Stimulated activated CD8-positive, alpha-beta memory T cell treated with anti-CD3 and anti-CD28 coated beads, Interleukin-15, amount 100 ng/mL, for 48 hours (primary cell): Measurements from ENCODE around the gene RECK.
"Not testable (repeated sequence)": the region's sequence is repeated elsewhere in the genome, so short reads cannot be mapped to it uniquely, and the experiment has no call there.

Experiments used
- DNase-seq, 2 donors: peaks; one replicate each; pipeline ENCODE4 v3.0.0-alpha.2; 2020; ENCODE audit warnings: low read depth in 2 of 2

RECK gene

DNA sequence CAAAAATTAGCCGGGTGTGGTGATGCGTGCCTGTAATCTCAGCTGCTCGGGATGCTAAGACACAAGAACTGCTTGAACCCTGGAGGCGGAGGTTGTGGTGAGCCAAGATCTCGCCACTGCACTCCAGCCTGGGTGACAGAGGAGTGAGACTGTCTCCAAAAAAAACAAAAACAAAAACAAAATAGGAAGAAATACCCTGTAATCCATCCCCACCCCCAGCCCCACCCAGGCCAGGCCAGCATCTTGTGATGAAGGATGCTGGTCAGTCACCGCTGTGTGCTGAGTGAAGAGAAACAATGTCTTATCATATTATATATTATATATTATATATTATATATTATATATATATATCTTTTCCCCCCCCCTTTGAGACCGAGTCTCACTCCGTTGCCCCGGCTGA, 117.0 kb downstream of the RECK start:
- DNase-seq = no peak

DNA sequence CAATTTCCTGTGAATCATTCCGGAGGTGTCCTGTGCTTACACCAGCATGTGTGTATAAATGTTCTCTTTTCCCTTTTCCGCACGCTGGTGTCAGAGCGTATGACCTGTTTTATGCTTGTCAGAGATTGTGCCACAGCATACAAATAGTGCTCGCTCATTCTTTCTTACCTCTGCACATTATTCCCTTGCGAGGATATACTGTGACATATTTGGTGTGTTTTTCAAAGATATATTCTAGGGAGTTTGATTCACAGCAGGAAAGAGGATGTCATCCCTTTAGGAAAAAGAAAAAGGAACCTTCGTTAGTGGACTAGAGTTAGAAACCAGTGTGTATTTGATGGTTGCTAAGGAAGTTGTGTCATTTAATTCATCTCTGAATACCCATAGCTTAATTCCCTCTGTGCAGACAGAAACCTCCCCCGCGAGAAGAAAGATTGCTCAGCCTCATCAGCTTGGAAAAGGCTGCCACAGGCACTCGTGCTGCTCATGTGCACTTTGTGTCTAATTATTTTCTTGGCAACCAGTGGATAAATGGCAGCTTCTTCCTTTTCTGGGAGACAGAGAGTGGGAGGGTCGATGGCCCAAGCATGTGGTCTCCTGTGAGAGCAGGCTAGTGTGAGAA, 117.7 kb downstream of the RECK start:
- no peak for DNase-seq

DNA sequence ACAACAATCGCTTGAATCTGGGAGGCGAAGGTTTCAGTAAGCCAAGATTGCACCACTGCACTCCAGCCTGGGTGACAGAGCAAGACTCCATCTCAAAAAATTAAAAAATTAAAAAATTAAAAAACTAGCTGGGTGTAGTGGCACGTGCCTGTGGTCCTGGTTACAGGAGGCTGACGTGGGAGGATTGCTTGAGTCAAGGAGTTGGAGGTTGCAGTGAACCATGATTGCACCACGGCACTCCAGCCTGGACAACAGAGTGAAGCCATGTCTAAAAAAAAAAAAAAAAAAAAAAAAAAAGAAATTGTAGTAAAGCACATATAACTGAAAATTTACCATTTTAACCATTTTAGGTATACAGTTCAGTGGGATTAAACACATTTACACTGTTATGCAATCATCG, 119.4 kb downstream of the RECK start:
- no peak for DNase-seq

DNA sequence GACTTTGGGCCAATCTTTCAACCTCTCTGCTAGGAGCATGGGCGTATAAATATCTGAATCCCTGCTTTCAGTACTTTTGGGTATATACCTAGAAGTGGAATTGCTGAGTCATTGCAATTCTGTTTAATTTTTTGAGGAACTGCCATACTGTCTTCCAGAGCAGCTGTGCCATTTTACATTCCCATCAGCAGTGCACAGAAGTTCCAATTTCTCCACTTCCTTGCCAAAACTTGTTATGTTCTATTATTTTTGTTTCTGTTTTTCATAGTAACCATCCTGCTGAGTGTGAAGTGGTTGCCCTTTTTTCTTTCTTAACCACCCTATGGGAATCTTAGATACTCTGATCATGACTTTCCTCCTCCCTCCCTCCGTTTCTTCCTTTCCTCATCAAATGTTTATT, 121.4 kb downstream of the RECK start:
- DNase-seq = no peak

DNA sequence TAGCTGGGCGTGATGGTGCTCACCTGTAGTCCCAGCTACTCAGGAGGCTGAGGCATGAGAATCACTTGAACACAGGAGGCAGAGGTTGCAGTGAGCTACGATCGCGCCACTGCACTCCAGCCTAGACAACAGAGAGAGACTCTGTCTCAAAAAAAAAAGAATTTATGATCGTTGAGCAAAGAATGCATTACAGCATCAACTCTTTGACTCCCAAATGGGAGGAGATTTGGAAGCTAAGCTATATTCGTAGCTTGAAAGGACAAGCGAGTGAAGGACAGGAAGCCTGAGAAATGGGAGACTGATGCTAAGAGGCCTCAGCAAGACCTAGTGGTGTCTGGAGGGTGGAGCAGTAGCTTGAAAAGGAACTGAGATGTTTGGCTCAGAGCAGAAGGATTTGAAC, 122.2 kb downstream of the RECK start:
- no peak for DNase-seq

DNA sequence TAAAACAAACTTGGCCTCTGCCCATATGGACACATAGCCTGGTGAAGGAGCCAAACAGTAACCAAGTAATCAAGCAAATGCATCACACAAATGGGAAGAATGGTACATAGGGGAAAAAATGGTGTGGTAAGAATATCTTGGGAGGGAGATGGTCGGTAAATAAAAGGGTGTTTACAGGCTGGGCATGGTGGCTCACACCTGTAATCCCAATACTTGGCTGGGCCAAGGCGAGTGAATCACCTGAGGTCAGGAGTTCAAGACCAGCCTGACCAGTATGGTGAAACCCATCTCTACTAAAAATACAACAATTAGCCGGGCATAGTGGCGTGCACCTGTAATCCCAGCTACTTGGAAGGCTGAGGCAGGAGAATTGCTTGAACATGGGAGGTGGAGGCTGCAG, 122.8 kb downstream of the RECK start:
- not testable (repeated sequence) for DNase-seq

DNA sequence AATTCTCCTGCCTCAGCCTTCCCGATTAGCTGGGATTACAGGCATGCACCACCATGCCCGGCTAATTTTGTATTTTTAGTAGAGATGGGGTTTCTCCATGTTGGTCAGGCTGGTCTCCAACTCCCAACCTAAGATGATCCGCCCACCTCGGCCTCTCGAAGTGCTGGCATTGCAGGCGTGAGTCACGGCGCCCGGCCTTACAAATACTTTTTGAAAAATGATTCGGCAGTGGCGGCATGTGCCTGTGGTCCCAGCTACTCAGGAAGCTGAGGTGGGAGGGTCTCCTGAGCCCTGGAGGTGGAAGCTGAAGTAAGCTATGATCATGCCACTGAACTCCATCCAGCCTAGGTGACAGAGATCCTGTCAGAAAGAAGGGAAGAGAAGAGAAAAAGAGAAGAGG, 123.4 kb downstream of the RECK start:
- DNase-seq = not testable (repeated sequence)

DNA sequence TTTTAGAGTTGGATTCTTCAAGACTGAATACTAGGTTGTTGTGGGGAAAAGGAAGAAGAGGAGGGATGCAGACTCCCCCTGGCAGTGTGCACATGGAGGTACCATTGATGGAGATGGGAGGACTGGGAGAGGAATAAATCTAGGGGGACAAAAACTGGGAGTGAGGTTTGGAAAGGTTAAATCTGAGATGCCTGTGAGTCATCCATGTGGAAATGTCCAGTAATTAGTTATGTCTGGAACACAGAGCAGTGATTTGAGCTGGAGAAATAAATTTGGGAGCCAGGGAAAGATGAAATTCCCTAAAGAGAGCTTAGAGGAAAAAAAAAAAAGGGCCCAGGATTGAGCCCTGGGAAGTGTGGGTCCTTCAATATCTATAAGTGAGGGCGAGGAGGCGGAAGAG, 124.5 kb downstream of the RECK start:
- DNase-seq = no peak

DNA sequence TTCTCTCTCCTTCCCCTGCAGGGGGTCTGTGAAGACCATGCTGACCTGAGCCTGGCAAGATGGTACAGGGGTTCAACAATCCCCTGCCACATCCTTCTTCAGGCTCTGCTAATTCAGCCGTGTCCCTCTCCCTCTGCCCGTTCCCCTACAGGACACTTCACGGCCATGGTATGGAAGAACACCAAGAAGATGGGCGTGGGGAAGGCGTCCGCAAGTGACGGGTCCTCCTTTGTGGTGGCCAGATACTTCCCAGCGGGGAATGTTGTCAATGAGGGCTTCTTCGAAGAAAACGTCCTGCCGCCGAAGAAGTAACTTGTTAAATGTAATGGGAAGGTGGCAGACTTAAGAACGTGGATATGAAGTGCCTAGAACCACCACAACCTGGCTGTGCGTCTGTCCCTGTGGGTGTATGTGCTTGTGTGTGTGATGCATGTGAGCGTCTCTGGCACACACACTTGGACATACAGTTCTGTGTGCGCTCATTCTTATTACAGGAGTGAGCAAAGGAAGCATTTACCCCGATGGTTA, 125.6 kb downstream of the RECK start:
- DNase-seq = no peak

DNA sequence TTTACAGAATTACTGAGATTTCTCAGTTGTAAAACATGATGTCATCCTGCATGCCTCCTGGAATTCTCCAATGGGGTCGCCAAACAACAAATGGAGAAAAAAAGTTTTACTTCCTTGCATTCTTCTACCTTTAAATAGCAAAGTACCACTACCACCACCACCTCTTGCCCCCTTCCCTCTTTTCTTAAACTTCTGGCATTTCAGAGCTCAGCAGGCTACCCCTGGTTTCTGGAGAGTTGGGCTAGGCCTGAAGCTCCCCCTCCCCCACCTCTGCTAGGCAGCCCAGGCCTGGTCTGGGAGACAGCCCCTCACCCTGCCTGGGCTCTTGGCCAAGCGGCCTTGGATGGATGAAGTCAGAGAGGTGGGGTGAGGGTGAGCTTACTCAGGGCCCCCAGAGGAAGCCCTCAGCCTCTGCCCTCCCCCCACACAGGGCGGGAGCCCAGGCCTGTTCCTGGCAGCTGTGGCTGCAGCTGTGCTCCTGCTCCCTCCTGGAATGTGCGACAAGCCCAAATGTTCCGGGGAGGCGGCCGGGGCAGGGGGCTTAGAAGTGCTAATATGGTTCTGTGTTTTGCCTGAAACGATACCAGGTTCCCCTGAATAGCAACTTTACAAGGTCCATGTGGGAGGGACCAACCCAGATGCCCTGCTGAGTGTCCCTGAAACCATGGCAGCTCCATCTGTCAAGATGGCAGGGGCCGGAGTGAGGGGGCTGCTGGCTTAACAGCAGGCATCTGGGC, 126.5 kb downstream of the RECK start:
- DNase-seq = no peak

DNA sequence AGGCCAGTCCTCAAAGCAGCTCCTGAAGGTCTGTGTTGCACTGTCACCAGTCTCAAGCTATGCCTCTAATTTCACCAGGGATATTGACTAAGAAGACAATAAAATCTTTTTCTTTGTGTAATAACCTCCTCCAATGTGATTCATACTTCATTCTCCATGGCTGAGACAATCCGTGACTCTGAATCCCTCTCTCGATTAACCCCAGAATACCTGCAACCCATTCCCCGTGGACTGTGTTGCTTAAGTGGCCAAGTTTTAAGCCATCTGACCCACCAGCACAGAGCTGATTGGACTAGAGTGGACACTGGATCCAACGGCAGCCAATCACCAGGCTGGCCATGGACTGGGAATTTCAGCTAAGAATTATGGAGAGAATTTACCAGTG, 127.1 kb downstream of the RECK start:
- DNase-seq = no peak

DNA sequence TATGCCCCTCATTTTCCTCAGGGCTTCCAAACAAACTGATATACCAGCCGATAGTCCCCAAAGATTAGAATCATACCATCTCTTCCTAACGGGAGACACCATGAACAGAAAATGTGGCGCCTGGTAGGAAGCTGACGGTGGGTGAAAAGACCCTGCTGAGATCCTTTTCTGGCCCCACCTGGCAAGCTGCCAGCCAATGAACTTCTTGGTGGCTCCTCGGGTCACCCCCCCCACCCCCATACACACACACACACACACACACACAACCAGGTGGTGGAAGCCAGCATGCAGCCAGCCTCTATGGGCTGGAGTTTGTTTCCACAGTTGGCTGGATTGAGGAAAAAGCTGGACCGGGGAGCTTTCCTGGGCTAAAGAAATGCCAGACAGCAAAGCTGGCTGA, 127.7 kb downstream of the RECK start:
- DNase-seq = no peak

DNA sequence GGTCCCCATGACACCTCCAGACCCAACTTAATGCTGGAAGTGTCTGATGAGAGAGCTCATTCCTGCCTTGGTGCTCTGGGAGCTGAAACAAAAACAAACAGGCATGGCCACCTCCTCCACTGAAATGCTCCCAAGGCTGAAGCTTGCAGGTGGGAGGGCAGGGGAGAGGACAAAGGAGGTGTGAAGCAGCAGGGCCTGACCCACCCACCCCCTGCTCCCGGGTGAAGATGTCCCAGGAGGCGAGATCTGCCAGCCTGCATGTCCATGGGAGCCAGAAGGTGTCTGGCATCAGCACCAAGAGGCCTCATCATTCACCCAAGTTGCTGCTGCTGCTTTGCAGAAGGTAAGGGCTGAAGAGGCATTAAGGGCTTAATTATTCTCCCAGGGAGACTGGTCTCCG, 128.3 kb downstream of the RECK start:
- DNase-seq = no peak

DNA sequence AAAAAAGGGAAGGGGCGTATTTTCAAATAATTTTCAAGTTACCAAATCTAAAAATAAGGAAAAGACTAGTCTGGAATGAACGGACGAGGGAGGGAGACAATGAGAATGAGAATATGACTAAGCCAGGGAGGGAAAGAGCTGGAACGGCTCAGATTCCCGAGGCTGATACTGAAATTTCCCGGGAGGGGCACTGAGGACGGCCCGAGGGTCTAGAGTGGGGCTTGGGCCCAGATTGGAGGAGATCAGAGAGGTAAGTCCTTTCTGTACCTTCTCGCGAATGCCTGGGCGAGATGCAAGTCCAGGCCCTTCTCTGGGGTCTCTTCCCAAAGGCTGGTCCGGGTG, 129.1 kb downstream of the RECK start:
- no peak for DNase-seq

DNA sequence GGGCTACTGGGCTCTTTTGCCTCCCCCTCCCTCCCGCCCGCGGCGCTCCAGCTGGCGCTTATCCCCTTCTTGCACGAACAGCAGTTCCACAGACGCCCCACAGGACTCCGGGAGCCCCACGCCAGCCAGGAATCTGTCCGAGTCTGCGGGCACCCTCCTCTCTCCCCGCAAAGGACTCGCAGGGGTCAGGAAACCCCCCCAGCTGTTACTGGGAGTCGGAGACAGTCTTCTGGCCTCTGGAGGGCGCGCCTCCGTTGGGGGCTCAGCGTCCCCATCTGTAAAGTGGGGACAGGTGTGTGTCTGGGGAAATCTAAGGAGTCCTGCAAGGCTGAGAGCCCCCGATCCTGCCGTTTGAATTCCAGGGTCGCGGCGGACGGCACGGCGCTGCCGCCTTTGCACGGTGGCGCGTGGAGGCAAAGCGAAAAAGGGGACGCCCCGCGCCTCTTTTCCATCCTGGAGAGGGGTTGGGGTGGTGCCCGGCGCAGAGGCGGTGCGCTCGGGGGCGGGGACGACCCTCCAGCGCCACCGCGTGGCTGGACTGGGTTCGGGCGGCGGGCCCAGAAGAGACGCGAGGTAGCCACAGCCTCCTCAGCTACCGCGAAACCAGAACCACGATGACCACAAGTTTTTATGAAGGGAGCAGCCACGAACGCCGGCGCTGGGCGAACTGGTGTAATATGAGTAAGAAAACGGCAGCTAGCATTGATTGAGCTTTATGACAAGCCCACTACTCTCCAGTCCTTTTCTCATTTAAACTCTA, 129.6 kb downstream of the RECK start:
- DNase-seq = peak; percentile 73 to 82

DNA sequence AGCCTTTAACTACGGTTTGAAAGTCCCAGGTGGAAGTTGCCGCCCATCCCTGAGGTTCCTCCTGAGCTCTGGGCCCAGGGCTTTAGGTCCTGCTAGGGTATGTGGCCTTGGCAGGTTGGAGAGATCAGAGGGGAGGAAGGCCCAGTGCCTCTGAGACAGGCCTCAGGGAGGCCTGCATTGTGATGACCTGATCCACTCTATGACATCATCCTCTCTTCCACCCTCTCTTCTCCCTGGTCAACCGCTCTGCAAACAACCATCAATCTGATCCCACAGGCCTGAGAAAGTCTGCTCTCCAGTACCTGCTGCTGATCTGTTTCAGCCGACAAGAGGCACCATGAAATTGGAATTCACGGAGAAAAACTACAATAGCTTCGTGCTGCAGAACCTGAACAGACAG, 132.5 kb downstream of the RECK start, which contains the start of gene CCIN:
CCIN (plus strand) TSS at position 223 of the 400 bp plus-strand sequence; CDS start at position 338, 115 bp downstream.
- DNase-seq = no peak

DNA sequence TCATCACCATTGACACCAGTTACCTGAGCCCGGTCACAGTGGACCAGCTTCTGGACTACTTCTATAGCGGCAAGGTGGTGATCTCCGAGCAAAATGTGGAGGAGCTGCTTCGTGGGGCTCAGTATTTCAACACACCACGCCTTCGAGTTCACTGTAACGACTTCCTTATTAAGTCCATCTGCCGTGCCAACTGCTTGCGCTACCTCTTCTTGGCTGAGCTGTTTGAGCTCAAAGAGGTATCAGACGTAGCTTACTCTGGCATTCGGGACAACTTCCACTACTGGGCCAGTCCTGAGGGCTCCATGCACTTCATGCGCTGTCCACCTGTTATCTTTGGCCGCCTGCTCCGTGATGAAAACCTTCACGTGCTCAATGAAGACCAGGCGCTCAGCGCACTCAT, 133.0 kb downstream of the RECK start:
- DNase-seq = no peak

DNA sequence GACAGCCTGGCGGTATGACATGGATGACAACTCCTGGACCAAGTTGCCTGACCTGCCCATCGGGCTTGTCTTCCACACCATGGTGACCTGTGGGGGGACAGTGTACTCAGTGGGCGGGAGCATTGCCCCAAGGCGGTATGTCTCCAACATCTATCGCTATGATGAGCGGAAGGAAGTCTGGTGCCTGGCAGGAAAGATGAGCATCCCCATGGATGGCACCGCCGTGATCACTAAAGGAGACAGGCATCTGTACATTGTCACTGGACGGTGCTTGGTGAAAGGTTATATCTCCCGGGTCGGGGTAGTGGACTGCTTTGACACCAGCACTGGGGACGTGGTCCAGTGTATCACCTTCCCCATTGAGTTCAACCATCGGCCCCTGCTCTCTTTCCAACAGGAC, 133.8 kb downstream of the RECK start:
- DNase-seq = no peak

DNA sequence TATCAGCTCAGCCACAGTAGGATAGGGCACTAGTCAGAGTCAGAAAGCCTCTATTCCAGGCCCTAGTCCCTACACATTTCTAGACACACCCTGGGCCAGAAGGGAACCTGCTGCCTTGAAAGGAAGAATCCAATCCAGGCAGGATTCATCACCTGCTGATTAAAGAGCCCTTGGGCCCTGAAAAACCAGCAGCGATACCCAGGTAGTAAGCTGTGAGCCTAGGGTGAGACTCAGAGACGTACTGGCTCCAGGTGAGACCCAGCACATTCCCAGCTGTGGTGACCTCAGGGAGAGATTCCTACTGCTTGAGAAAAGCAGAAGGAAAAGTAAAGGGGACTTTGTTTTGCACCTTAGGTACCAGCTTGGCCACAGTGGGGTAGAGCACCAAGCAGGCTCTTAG, 137.1 kb downstream of the RECK start:
- no peak for DNase-seq
